Neural progenitor cell (in vitro differentiated cells): ENCODE data around the gene CPS1. TPM values are rescaled to one million over a fixed set of nuclear protein-coding genes. Genes with fewer than 3 reads are reported as not detected.

ENCODE experiments used
- DNase-seq: peaks from one replicate; pipeline ENCODE4 v3.0.0-alpha.2; 2016; ENCODE audit warnings: low spot score
- H2AFZ ChIP-seq: fragments of 200-600 bp; sonication (generic); replicated peaks from 2 replicates; pipeline ENCODE4 v1.6.1; 2016; ENCODE audit warnings: antibody characterized with exemption
- H3F3A ChIP-seq: fragments of 200-600 bp; sonication (generic); 2 replicates; pipeline ENCODE4 v1.6.1; 2016; ENCODE audit warnings: antibody characterized with exemption, low read depth
- H3K27ac ChIP-seq: fragments of 200-600 bp; sonication (generic); 2 replicates; pipeline ENCODE4 v1.5.1; 2016; ENCODE audit warnings: mild to moderate bottlenecking
- H3K27me3 ChIP-seq: fragments of 200-600 bp; sonication (generic); 2 replicates; pipeline ENCODE4 v1.6.1; 2016; ENCODE audit warnings: mild to moderate bottlenecking, moderate library complexity
- H3K36me3 ChIP-seq: fragments of 200-600 bp; sonication (generic); 2 replicates; pipeline ENCODE4 v1.5.1; 2016
- H3K4me1 ChIP-seq: fragments of 200-600 bp; sonication (generic); 2 replicates; pipeline ENCODE4 v1.6.1; 2016; ENCODE audit warnings: mixed run types
- H3K4me2 ChIP-seq: fragments of 200-600 bp; sonication (generic); 2 replicates; pipeline ENCODE4 v1.6.1; 2016
- H3K4me3 ChIP-seq: fragments of 200-600 bp; sonication (generic); 2 replicates; pipeline ENCODE4 v1.5.1; 2016
- H3K79me2 ChIP-seq: fragments of 200-600 bp; sonication (generic); 2 replicates; pipeline ENCODE4 v1.6.1; 2016; ENCODE audit warnings: low read depth
- H3K9ac ChIP-seq: fragments of 200-600 bp; sonication (generic); 2 replicates; pipeline ENCODE4 v1.6.1; 2016
- H3K9me3 ChIP-seq: fragments of 200-600 bp; sonication (generic); 2 replicates; pipeline ENCODE4 v1.5.1; 2016; ENCODE audit warnings: low read depth
- H4K20me1 ChIP-seq: fragments of 200-600 bp; sonication (generic); 2 replicates; pipeline ENCODE4 v1.6.1; 2016; ENCODE audit warnings: low read depth
- H3K27ac Mint-ChIP-seq: 3 replicates; pipeline ENCODE4 v1.8.0; 2021; ENCODE audit warnings: mixed read lengths
- H3K27me3 Mint-ChIP-seq: 2 replicates; pipeline ENCODE4 v1.8.0; 2022; ENCODE audit warnings: low read depth, mild to moderate bottlenecking, inconsistent platforms, moderate library complexity, mixed read lengths; ENCODE audit not compliant: insufficient read depth
- H3K36me3 Mint-ChIP-seq: 3 replicates; pipeline ENCODE4 v1.8.0; 2021; ENCODE audit warnings: mixed read lengths
- H3K4me1 Mint-ChIP-seq: 3 replicates; pipeline ENCODE4 v1.8.0; 2021; ENCODE audit warnings: mixed read lengths
- H3K4me3 Mint-ChIP-seq: 3 replicates; pipeline ENCODE4 v1.8.0; 2021; ENCODE audit warnings: mild to moderate bottlenecking, moderate library complexity, mixed read lengths
- H3K9me3 Mint-ChIP-seq: 3 replicates; pipeline ENCODE4 v1.8.0; 2020; ENCODE audit warnings: mixed read lengths
- EZH2 ChIP-seq: fragments of 200-600 bp; sonication (generic); IDR thresholded peaks from 2 replicates; pipeline ENCODE4 v1.6.1; 2017; ENCODE audit warnings: antibody characterized with exemption, mild to moderate bottlenecking, moderate library complexity
- EZH2phosphoT487 ChIP-seq: fragments of 200-600 bp; sonication (generic); IDR thresholded peaks from 2 replicates; pipeline ENCODE4 v1.6.1; 2017; ENCODE audit warnings: antibody characterized with exemption
- total RNA-seq: library from RNA; depleted of rRNA; stranded (reverse); fragments of >200 nt; gene quantifications from 2 replicates; pipeline ENCODE4 v1.2.3, GENCODE V29; 2015; ENCODE audit warnings: low replicate concordance
- TF ChIP-seq, protein P1 (sequence below): fragments of 200-600 bp; sonication (generic); IDR thresholded peaks from 2 replicates; pipeline ENCODE4 v1.5.1; 2017; ENCODE audit warnings: antibody characterized with exemption, mild to moderate bottlenecking

The CPS1 gene
- total RNA-seq, 1 donor from 2014 or later: 86.8 TPM

DNA sequence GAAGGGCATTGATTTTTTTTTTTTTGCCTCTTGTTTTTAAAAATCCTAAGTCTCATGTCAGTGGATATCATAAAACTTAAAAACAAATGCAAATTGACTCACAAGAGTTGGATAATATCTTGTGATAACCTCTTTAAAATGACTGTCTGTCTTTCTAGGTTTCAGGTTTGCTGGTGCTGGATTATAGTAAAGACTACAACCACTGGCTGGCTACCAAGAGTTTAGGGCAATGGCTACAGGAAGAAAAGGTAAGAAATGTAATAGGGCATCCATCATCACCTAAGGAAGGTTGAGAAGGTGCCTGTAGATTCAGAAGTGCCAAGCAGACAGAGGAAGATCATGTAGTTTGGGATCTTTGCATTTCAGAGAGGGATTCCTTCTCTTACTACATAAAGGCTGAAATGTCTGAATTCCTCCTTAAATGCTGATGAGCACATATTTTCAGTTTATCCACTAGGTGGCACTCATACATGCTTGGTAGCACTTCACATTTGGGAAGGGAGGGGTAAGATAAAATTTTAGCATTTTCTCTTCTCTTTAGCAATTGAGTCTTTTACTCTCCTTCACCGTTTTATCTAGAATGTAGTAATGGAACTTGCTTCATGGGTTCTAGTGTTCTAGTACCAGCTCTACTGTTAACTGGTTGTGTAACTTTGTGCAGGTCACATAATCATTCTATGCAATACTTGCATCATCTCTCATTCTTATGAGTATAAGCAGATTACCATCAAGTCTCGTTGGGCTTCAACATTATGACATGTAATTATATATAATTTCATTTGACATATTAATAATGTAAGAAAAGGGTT is 21.1 kb downstream of the CPS1 start:
- H3K4me1 Mint-ChIP-seq: no peaks in the 10 kb centered on the region
- no peaks in the 10 kb centered on the region for H3K27me3 Mint-ChIP-seq
- no peaks in the 10 kb centered on the region for H4K20me1 ChIP-seq
- no peak overlapping the region for H3K9ac ChIP-seq
- no peaks in the 10 kb centered on the region for H3F3A ChIP-seq
- H3K4me1 ChIP-seq: no peaks in the 10 kb centered on the region
- no peak overlapping the region for H3K4me3 Mint-ChIP-seq
- H3K4me2 ChIP-seq: no peak overlapping the region
- H3K27ac ChIP-seq: no peak overlapping the region
- H3K79me2 ChIP-seq: no peaks in the 10 kb centered on the region
- TF ChIP-seq EZH2phosphoT487 (no peak), EZH2 (no peak)
- TF ChIP-seq, protein P1, sequence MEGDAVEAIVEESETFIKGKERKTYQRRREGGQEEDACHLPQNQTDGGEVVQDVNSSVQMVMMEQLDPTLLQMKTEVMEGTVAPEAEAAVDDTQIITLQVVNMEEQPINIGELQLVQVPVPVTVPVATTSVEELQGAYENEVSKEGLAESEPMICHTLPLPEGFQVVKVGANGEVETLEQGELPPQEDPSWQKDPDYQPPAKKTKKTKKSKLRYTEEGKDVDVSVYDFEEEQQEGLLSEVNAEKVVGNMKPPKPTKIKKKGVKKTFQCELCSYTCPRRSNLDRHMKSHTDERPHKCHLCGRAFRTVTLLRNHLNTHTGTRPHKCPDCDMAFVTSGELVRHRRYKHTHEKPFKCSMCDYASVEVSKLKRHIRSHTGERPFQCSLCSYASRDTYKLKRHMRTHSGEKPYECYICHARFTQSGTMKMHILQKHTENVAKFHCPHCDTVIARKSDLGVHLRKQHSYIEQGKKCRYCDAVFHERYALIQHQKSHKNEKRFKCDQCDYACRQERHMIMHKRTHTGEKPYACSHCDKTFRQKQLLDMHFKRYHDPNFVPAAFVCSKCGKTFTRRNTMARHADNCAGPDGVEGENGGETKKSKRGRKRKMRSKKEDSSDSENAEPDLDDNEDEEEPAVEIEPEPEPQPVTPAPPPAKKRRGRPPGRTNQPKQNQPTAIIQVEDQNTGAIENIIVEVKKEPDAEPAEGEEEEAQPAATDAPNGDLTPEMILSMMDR: peak; percentile 84
- peak overlapping the region; percentile 35 for H2AFZ ChIP-seq
- H3K9me3 Mint-ChIP-seq: no peaks in the 10 kb centered on the region
- no peak overlapping the region for H3K4me3 ChIP-seq
- H3K9me3 ChIP-seq: no peaks in the 10 kb centered on the region
- no peak overlapping the region for H3K27ac Mint-ChIP-seq
- DNase-seq: peak; percentile 63
- H3K36me3 ChIP-seq: no peaks in the 10 kb centered on the region
- H3K27me3 ChIP-seq: no peaks in the 10 kb centered on the region
- H3K36me3 Mint-ChIP-seq: no peaks in the 10 kb centered on the region

GRCh38 chr2:210584834-210585233 is 28.4 kb downstream of the CPS1 start:
- H3K4me1 ChIP-seq: no peaks in the 10 kb centered on the region
- no peak overlapping the region for H2AFZ ChIP-seq
- H3K9me3 Mint-ChIP-seq: no peaks in the 10 kb centered on the region
- H3K36me3 ChIP-seq: no peaks in the 10 kb centered on the region
- H3K27me3 ChIP-seq: no peaks in the 10 kb centered on the region
- H3K27ac ChIP-seq: no peak overlapping the region
- H3K27ac Mint-ChIP-seq: peak overlapping the region; percentile 23
- no peaks in the 10 kb centered on the region for H3K79me2 ChIP-seq
- TF ChIP-seq EZH2phosphoT487 (no peak), EZH2 (no peak)
- TF ChIP-seq, protein P1: no peak
- DNase-seq: no peak
- H3K27me3 Mint-ChIP-seq: no peaks in the 10 kb centered on the region
- peaks cover 6% of the 10 kb centered on the region for H3K36me3 Mint-ChIP-seq
- H3F3A ChIP-seq: no peaks in the 10 kb centered on the region
- no peak overlapping the region for H3K4me3 Mint-ChIP-seq
- no peaks in the 10 kb centered on the region for H4K20me1 ChIP-seq
- H3K9ac ChIP-seq: no peak overlapping the region
- peaks cover 6% of the 10 kb centered on the region for H3K4me1 Mint-ChIP-seq
- H3K4me3 ChIP-seq: no peak overlapping the region
- H3K4me2 ChIP-seq: no peak overlapping the region
- no peaks in the 10 kb centered on the region for H3K9me3 ChIP-seq

DNA sequence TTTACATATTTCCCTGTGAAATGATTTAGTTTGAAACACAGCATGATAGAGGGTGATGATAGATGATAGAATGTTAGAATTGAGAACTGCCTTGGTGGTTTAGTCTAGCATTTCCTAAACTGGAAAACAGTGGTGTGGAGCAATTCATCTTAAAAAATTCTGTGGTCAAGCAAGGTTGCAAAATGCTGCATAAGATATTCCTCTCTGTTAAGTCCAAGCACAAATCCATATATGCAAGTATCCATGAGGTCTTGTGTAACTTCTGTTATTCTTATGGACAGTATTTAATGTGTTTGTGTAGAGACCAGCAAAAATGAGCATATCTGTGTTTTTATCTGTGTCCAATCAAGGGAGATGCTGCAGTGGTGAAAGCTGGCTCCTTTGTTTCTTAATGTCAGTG is 30.0 kb downstream of the CPS1 start:
- H3K27me3 Mint-ChIP-seq: no peaks in the 10 kb centered on the region
- H3K27ac ChIP-seq: no peak overlapping the region
- H3K79me2 ChIP-seq: no peaks in the 10 kb centered on the region
- H4K20me1 ChIP-seq: no peaks in the 10 kb centered on the region
- H3K4me2 ChIP-seq: no peak overlapping the region
- no peak overlapping the region for H3K4me3 Mint-ChIP-seq
- peaks cover 6% of the 10 kb centered on the region for H3K36me3 Mint-ChIP-seq
- H3K36me3 ChIP-seq: no peaks in the 10 kb centered on the region
- H3K9me3 Mint-ChIP-seq: no peaks in the 10 kb centered on the region
- no peaks in the 10 kb centered on the region for H3K4me1 ChIP-seq
- H3K27ac Mint-ChIP-seq: no peak overlapping the region
- H3F3A ChIP-seq: no peaks in the 10 kb centered on the region
- no peaks in the 10 kb centered on the region for H3K27me3 ChIP-seq
- no peak overlapping the region for H2AFZ ChIP-seq
- no peak for DNase-seq
- TF ChIP-seq EZH2phosphoT487: no peak
- TF ChIP-seq, protein P1: no peak
- no peak for TF ChIP-seq EZH2
- no peak overlapping the region for H3K4me3 ChIP-seq
- no peaks in the 10 kb centered on the region for H3K9me3 ChIP-seq
- peaks cover 6% of the 10 kb centered on the region for H3K4me1 Mint-ChIP-seq
- H3K9ac ChIP-seq: no peak overlapping the region
